KMS-11 (cell line): ENCODE data around the gene HS6ST3.

Source experiments
- H2AFZ ChIP-seq: fragments of 200-600 bp; sonication (generic); 2 replicates; pipeline ENCODE4 v1.6.1; 2016; ENCODE audit warnings: antibody characterized with exemption, mixed run types, low read depth
- H3K27ac ChIP-seq: fragments of 200-600 bp; sonication (generic); 2 replicates; pipeline ENCODE4 v1.6.1; 2016; ENCODE audit warnings: mild to moderate bottlenecking, mixed run types
- H3K27me3 ChIP-seq: fragments of 200-600 bp; sonication (generic); 2 replicates; pipeline ENCODE4 v1.6.1; 2017; ENCODE audit warnings: mild to moderate bottlenecking, low read depth, mixed run types, moderate library complexity; ENCODE audit not compliant: insufficient read depth
- H3K36me3 ChIP-seq: fragments of 200-600 bp; sonication (generic); 2 replicates; pipeline ENCODE4 v1.6.1; 2017; ENCODE audit warnings: mild to moderate bottlenecking, mixed run types; ENCODE audit not compliant: insufficient read depth
- H3K4me1 ChIP-seq: fragments of 200-600 bp; sonication (generic); 2 replicates; pipeline ENCODE4 v1.6.1; 2016; ENCODE audit warnings: mild to moderate bottlenecking, low read depth, mixed run types; ENCODE audit not compliant: poor library complexity, severe bottlenecking
- H3K4me2 ChIP-seq: fragments of 200-600 bp; sonication (generic); 2 replicates; pipeline ENCODE4 v1.7.0; 2016; ENCODE audit warnings: mild to moderate bottlenecking, mixed run types
- H3K4me3 ChIP-seq: fragments of 200-600 bp; sonication (generic); IDR thresholded peaks from 2 replicates; pipeline ENCODE4 v1.6.1; 2017; ENCODE audit warnings: low read depth, low read length, mixed read lengths; ENCODE audit not compliant: insufficient read depth
- H3K79me2 ChIP-seq: fragments of 200-600 bp; sonication (generic); 2 replicates; pipeline ENCODE4 v1.6.1; 2016; ENCODE audit warnings: low read depth, mixed run types; ENCODE audit not compliant: insufficient read depth
- H3K9ac ChIP-seq: fragments of 200-600 bp; sonication (generic); 2 replicates; pipeline ENCODE4 v1.6.1; 2016; ENCODE audit warnings: mild to moderate bottlenecking, mixed run types
- H4K20me1 ChIP-seq: fragments of 200-600 bp; sonication (generic); 2 replicates; pipeline ENCODE4 v1.6.1; 2016; ENCODE audit warnings: mild to moderate bottlenecking, mixed run types; ENCODE audit not compliant: insufficient read depth
- CTCF ChIP-seq: fragments of 200-600 bp; sonication (generic); conservative IDR thresholded peaks from 2 replicates; pipeline ENCODE4 v1.6.1; 2017; ENCODE audit warnings: low read depth, mild to moderate bottlenecking, antibody characterized with exemption, low read length, moderate library complexity, mixed read lengths

The HS6ST3 gene

GRCh38 chr13:96346921-96347320 is 257.0 kb downstream of the HS6ST3 start:
- Histone ChIP-seq H2AFZ (no peak overlapping the region), H3K4me3 (no peak overlapping the region), H3K4me1 (no peaks in the 10 kb centered on the region), H3K27ac (no peak overlapping the region), H3K4me2 (no peak overlapping the region), H3K27me3 (no peaks in the 10 kb centered on the region), H3K9ac (no peak overlapping the region), H4K20me1 (no peaks in the 10 kb centered on the region), H3K36me3 (no peaks in the 10 kb centered on the region), H3K79me2 (no peaks in the 10 kb centered on the region)
- no peak for TF ChIP-seq CTCF

- Histone ChIP-seq H3K27me3 (no peaks in the 10 kb centered on the region), H3K4me3 (no peak overlapping the region), H3K79me2 (no peaks in the 10 kb centered on the region), H2AFZ (no peak overlapping the region), H3K4me2 (no peak overlapping the region), H3K36me3 (no peaks in the 10 kb centered on the region), H4K20me1 (no peaks in the 10 kb centered on the region), H3K4me1 (no peaks in the 10 kb centered on the region), H3K27ac (no peak overlapping the region), H3K9ac (no peak overlapping the region)
- TF ChIP-seq CTCF = no peak
Measured at GRCh38 chr13:96373597-96373996, 283.7 kb downstream of the HS6ST3 start.

GRCh38 chr13:96377835-96378234 is 287.9 kb downstream of the HS6ST3 start:
- Histone ChIP-seq H3K27ac (no peak overlapping the region), H3K36me3 (no peaks in the 10 kb centered on the region), H3K79me2 (no peaks in the 10 kb centered on the region), H4K20me1 (no peaks in the 10 kb centered on the region), H3K9ac (no peak overlapping the region), H3K4me1 (no peaks in the 10 kb centered on the region), H3K4me3 (no peak overlapping the region), H3K27me3 (no peaks in the 10 kb centered on the region), H3K4me2 (no peak overlapping the region), H2AFZ (no peak overlapping the region)
- TF ChIP-seq CTCF = no peak

GRCh38 chr13:96379967-96380366 is 290.1 kb downstream of the HS6ST3 start:
- Histone ChIP-seq H3K9ac (no peak overlapping the region), H2AFZ (no peak overlapping the region), H3K27ac (no peak overlapping the region), H3K4me2 (no peak overlapping the region), H3K36me3 (no peaks in the 10 kb centered on the region), H3K27me3 (no peaks in the 10 kb centered on the region), H4K20me1 (no peaks in the 10 kb centered on the region), H3K4me1 (no peaks in the 10 kb centered on the region), H3K79me2 (no peaks in the 10 kb centered on the region), H3K4me3 (no peak overlapping the region)
- TF ChIP-seq CTCF = no peak

GRCh38 chr13:96381681-96382080 is 291.8 kb downstream of the HS6ST3 start:
- H2AFZ ChIP-seq = no peak overlapping the region
- no peak overlapping the region for H3K27ac ChIP-seq
- no peaks in the 10 kb centered on the region for H3K36me3 ChIP-seq
- H3K27me3 ChIP-seq = no peaks in the 10 kb centered on the region
- no peaks in the 10 kb centered on the region for H4K20me1 ChIP-seq
- no peak overlapping the region for H3K9ac ChIP-seq
- H3K79me2 ChIP-seq = no peaks in the 10 kb centered on the region
- no peak overlapping the region for H3K4me3 ChIP-seq
- TF ChIP-seq CTCF = no peak
- no peaks in the 10 kb centered on the region for H3K4me1 ChIP-seq
- H3K4me2 ChIP-seq = no peak overlapping the region
